Gastroesophageal sphincter (tissue), 3 donors: Measurements from ENCODE around the gene ADAMTS2.

Experiments used
- EP300 ChIP-seq: sonication (generic); formaldehyde crosslinking; IDR thresholded peaks from one replicate; pipeline ENCODE4 v1.6.1; 2017; ENCODE audit warnings: antibody characterized with exemption, mild to moderate bottlenecking
- POLR2A ChIP-seq, 2 donors: fragments of 450-650 bp; IDR thresholded peaks; one replicate each; pipeline ENCODE4 v1.6.1; 2017; ENCODE audit warnings: antibody characterized with exemption in 2 of 2, mild to moderate bottlenecking in 2 of 2, moderate library complexity in 1 of 2
- POLR2AphosphoS5 ChIP-seq: sonication (generic); formaldehyde crosslinking; IDR thresholded peaks from one replicate; pipeline ENCODE4 v1.6.1; 2017; ENCODE audit warnings: antibody characterized with exemption
- TF ChIP-seq, protein P1 (sequence below), 4 experiments: fragments of 200-600 bp in 2 of 4; fragments of 450-650 bp in 2 of 4; sonication (generic) in 1 of 4; IDR thresholded peaks; one replicate each; pipeline ENCODE4 v1.5.1; 2017 to 2019; ENCODE audit warnings: antibody characterized with exemption in 4 of 4, mild to moderate bottlenecking in 2 of 4, moderate library complexity in 2 of 4

DNA sequence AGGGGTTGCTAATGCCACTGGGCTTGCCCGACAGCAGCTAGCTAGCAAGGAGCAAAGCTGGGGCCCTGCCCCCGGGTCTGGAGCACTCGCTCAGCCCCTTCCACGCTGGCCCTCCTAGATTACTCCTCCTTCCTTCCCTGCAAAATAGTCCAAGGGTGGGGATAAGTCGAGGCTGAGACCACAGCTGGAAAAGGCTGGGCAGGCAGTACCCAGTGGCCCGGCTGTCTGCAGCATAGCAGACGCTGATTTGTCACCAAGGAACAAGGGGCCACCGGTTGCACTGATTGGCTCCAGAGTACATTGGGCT, 73.9 kb downstream of the ADAMTS2 start:
- TF ChIP-seq POLR2AphosphoS5 = no peak
- TF ChIP-seq, protein P1, sequence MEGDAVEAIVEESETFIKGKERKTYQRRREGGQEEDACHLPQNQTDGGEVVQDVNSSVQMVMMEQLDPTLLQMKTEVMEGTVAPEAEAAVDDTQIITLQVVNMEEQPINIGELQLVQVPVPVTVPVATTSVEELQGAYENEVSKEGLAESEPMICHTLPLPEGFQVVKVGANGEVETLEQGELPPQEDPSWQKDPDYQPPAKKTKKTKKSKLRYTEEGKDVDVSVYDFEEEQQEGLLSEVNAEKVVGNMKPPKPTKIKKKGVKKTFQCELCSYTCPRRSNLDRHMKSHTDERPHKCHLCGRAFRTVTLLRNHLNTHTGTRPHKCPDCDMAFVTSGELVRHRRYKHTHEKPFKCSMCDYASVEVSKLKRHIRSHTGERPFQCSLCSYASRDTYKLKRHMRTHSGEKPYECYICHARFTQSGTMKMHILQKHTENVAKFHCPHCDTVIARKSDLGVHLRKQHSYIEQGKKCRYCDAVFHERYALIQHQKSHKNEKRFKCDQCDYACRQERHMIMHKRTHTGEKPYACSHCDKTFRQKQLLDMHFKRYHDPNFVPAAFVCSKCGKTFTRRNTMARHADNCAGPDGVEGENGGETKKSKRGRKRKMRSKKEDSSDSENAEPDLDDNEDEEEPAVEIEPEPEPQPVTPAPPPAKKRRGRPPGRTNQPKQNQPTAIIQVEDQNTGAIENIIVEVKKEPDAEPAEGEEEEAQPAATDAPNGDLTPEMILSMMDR (IDR thresholded peaks at IDR 0.05) = no peak
- no peak for TF ChIP-seq POLR2A (IDR thresholded peaks at IDR 0.05)
- TF ChIP-seq EP300 = no peak
